Psoas muscle (tissue), 8 donors: ENCODE measurements around the gene MYO1H. TPM values are rescaled to one million over a fixed set of nuclear protein-coding genes. Genes with fewer than 3 reads are reported as not detected.

Experiments
- ATAC-seq, 4 donors: fragments of 200-7000 bp; cut with Tn5 transposase; one replicate each; pipeline ENCODE4 v1.9.1; 2020; ENCODE audit warnings: moderate library complexity in 3 of 4, mild to moderate bottlenecking in 2 of 4
- DNase-seq, 2 donors: peaks; one replicate each; pipeline ENCODE4 v3.0.0-alpha.2; 2020
- H3K27ac ChIP-seq: fragments of 200-600 bp; one replicate; pipeline ENCODE4 v1.8.0; 2022
- H3K27me3 ChIP-seq, 3 donors: fragments of 200-600 bp in 1 of 3; one replicate each; pipeline versions ENCODE4 v1.6.1 to v1.8.0; 2013 to 2022; ENCODE audit warnings: low read length in 2 of 3, mild to moderate bottlenecking in 2 of 3, moderate library complexity in 1 of 3; ENCODE audit not compliant: insufficient read depth in 3 of 3
- H3K36me3 ChIP-seq, 2 donors: fragments of 200-600 bp in 1 of 2; one replicate each; pipeline versions ENCODE4 v1.6.1 to v1.8.0; 2013 to 2022; ENCODE audit warnings: low read depth in 1 of 2, mild to moderate bottlenecking in 1 of 2, moderate library complexity in 1 of 2; ENCODE audit not compliant: insufficient read depth in 1 of 2
- H3K4me1 ChIP-seq: fragments of 200-600 bp; one replicate; pipeline ENCODE4 v1.8.0; 2022
- H3K4me3 ChIP-seq: fragments of 200-600 bp; one replicate; pipeline ENCODE4 v1.8.0; 2022; ENCODE audit warnings: mild to moderate bottlenecking
- H3K9me3 ChIP-seq: fragments of 200-600 bp; one replicate; pipeline ENCODE4 v1.8.0; 2022
- WGBS, 3 donors: extraction: QIAGEN DNeasy Blood & Tissue Kit; methylation state at CpG; one replicate each; pipeline versions ENCODE4 v1.1.6 to v1.1.7; 2013; 5-methylcytosine and 5-hydroxymethylcytosine counted together
- intact Hi-C, 2 donors: fragments of 100-400 bp; cut with DNase I; formaldehyde crosslinking; loops; one replicate each; pipeline versions ENCODE4 v1.11.0 to v1.14.2; 2022
- polyA plus RNA-seq, 3 donors: library from polyadenylated mRNA; stranded (reverse); fragments of 200-250 nt; gene quantifications; one replicate each; pipeline ENCODE4 v1.2.3, GENCODE V29; 2013
- total RNA-seq, 4 donors: library from RNA; stranded (reverse); fragmentation: NEBNext Ultra II Directional in 2 of 4; extraction: Animal tissue kit (Norgen Biotek cat#: 25700) in 2 of 4; gene quantifications; one replicate each; pipeline versions ENCODE4 v1.2.1 to v1.2.4, GENCODE V29; 2021 to 2023
- TF ChIP-seq, protein P1 (sequence below): fragments of 200-600 bp; IDR thresholded peaks from one replicate; pipeline ENCODE4 v1.8.0; 2022; ENCODE audit warnings: antibody characterized with exemption
- donor health status: healthy with polysubstance abuse.
- donor health status: DM: no; HTN: no; CAD: no; lungs with moderate emphysema.
- donor health status: Bipolar disorder and iron deficiency.
- donor health status: healthy.
- donor health status: DM: yes; HTN: yes; CAD: no.
- donor health status: DM: no; HTN: no; CAD: no.
- donor health status: DM: no; HTN: no; CAD: no.
- donor health status: DM: yes; HTN: yes; CAD: no.

The MYO1H gene
- total and polyA plus RNA-seq, 7 donors, result 0.10 TPM; not detected in 6

- no peak for ATAC-seq
- Histone ChIP-seq H3K9me3 (no peaks in the 10 kb centered on the region), H3K4me1 (no peaks in the 10 kb centered on the region), H3K27me3 (peaks cover 0 to 14% (median 7%) of the 10 kb centered on the region in 3 donors), H3K27ac (no peak overlapping the region), H3K4me3 (no peak overlapping the region), H3K36me3 (no peaks in the 10 kb centered on the region)
- WGBS, 3 donors, result 63 to 80% (median 78%) methylated on average over 5 of the region's 5 CpGs
- DNase-seq, result no peak
- intact Hi-C loops, result no loop called here
- TF ChIP-seq, protein P1, sequence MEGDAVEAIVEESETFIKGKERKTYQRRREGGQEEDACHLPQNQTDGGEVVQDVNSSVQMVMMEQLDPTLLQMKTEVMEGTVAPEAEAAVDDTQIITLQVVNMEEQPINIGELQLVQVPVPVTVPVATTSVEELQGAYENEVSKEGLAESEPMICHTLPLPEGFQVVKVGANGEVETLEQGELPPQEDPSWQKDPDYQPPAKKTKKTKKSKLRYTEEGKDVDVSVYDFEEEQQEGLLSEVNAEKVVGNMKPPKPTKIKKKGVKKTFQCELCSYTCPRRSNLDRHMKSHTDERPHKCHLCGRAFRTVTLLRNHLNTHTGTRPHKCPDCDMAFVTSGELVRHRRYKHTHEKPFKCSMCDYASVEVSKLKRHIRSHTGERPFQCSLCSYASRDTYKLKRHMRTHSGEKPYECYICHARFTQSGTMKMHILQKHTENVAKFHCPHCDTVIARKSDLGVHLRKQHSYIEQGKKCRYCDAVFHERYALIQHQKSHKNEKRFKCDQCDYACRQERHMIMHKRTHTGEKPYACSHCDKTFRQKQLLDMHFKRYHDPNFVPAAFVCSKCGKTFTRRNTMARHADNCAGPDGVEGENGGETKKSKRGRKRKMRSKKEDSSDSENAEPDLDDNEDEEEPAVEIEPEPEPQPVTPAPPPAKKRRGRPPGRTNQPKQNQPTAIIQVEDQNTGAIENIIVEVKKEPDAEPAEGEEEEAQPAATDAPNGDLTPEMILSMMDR, result no peak
Measured at GRCh38 chr12:109302770-109303169, 44.9 kb upstream of the MYO1H start.

DNA sequence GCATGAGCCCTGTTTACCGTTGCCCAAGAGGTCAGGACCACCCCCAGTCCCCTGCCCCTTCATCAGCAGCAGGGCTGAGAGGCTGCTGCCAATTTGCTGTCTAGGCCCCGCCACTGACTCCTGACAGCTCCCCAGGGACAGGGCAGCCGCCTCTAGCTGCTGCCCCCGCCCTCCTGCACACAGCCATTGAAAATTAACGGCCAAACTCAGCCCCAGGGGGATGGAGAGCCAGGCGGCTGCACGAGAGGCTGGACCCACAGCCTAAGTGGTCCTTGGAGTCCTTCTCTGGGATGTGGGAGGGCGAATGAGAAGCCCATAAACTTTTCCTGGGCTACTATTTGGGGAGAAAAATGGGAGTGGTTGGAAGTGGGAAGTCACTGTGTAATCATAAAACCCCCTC, 43.2 kb upstream of the MYO1H start:
- no peaks in the 10 kb centered on the region for H3K9me3 ChIP-seq
- peaks cover 6% of the 10 kb centered on the region for H3K4me1 ChIP-seq
- intact Hi-C loops, result no loop called here
- TF ChIP-seq, protein P1, result no peak
- no peak for ATAC-seq
- H3K4me3 ChIP-seq, result no peak overlapping the region
- no peaks in the 10 kb centered on the region for H3K36me3 ChIP-seq
- DNase-seq, result no peak
- no peak overlapping the region for H3K27ac ChIP-seq
- WGBS, 3 donors, result 37 to 43% (median 40%) methylated on average over 8 of the region's 8 CpGs
- H3K27me3 ChIP-seq, result peaks cover 0 to 31% (median 9%) of the 10 kb centered on the region in 3 donors

- Histone ChIP-seq H3K36me3 (no peaks in the 10 kb centered on the region), H3K4me1 (peaks cover 11% of the 10 kb centered on the region), H3K9me3 (no peaks in the 10 kb centered on the region), H3K27ac (no peak overlapping the region), H3K27me3 (peaks cover 0 to 39% (median 11%) of the 10 kb centered on the region in 3 donors), H3K4me3 (no peak overlapping the region)
- ATAC-seq (no peak), DNase-seq (no peak)
- WGBS, 3 donors, result 76 to 80% (median 76%) methylated on average over 6 of the region's 6 CpGs
- intact Hi-C loops, result no loop called here
- TF ChIP-seq, protein P1, result no peak
Measured at GRCh38 chr12:109305547-109305946, 42.2 kb upstream of the MYO1H start.

DNA sequence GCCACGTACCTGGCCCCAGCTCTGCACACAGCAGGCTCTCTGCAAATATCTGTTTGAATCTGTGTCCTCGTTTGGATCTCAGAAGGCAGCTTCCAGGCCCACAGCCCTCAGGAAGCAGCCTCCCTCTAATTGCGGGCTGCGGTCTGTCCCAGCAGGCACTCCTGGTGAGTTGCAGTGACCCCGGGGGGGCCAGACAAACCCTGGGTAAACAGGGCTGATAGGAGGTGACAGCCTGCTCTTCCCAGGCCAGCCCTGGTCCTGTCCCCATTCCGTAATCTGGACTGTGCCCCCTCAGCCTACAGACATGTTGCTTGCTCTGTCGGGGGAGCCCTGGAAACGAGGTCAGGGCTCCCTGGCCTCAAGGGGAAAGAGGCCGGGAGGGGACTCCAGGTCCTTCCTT, 40.6 kb upstream of the MYO1H start:
- intact Hi-C loops, result no loop called here
- Histone ChIP-seq H3K4me1 (peaks cover 13% of the 10 kb centered on the region), H3K27me3 (peaks cover 0 to 52% (median 11%) of the 10 kb centered on the region in 3 donors), H3K9me3 (no peaks in the 10 kb centered on the region), H3K27ac (no peak overlapping the region), H3K36me3 (no peaks in the 10 kb centered on the region), H3K4me3 (no peak overlapping the region)
- TF ChIP-seq, protein P1, result no peak
- 73 to 84% (median 75%) methylated on average over 9 of the region's 9 CpGs for WGBS, 3 donors
- no peak for DNase-seq
- ATAC-seq, result no peak
